OCI-LY7 (cell line): Measurements from ENCODE around the gene ZNF516. TPM values are rescaled to one million over a fixed set of nuclear protein-coding genes. Genes with fewer than 3 reads are reported as not detected.

ENCODE experiments used
- BruUV-seq: library from RNA; stranded (reverse); fragments of 400-500 nt; replicated peaks from 2 replicates; lab custom pipeline; 2021; lab: Mats Ljungman, UMichigan
- CTCF ChIA-PET: fragments of 300-600 bp; sonication (Branson Sonifier 250); formaldehyde crosslinking; loops from one replicate; lab custom pipeline; 2022; ENCODE audit warnings: antibody characterized with exemption; ENCODE audit not compliant: unreplicated experiment; lab: Charles Lee
- POLR2A ChIA-PET: fragments of 300-600 bp; sonication (Branson Sonifier 250); formaldehyde crosslinking; loops from one replicate; lab custom pipeline; 2022; ENCODE audit warnings: antibody characterized with exemption; lab: Charles Lee
- DNase-seq: peaks from one replicate; pipeline ENCODE4 v3.0.0-alpha.2; 2015; ENCODE audit warnings: low spot score
- H2AFZ ChIP-seq: fragments of 200-600 bp; sonication (generic), shearing (Covaris generic); 2 replicates; pipeline ENCODE4 v1.6.1; 2014; ENCODE audit warnings: mild to moderate bottlenecking, antibody characterized with exemption, low read length, moderate library complexity
- H3K27ac ChIP-seq: fragments of 200-600 bp; sonication (generic); 2 replicates; pipeline ENCODE4 v1.5.1; 2014; ENCODE audit warnings: mixed run types, low read depth, mild to moderate bottlenecking, moderate library complexity, low read length, inconsistent platforms; ENCODE audit not compliant: poor library complexity, severe bottlenecking
- H3K36me3 ChIP-seq: fragments of 200-600 bp; sonication (generic); 2 replicates; pipeline ENCODE4 v1.6.1; 2014; ENCODE audit warnings: mild to moderate bottlenecking, antibody characterized with exemption, low read length, moderate library complexity, mixed read lengths; ENCODE audit not compliant: insufficient read depth
- H3K4me1 ChIP-seq: fragments of 200-600 bp; sonication (generic); 2 replicates; pipeline ENCODE4 v1.5.1; 2014; ENCODE audit warnings: mild to moderate bottlenecking, low read length; ENCODE audit not compliant: insufficient read depth, poor library complexity, severe bottlenecking
- H3K4me2 ChIP-seq: fragments of 200-600 bp; sonication (generic); 2 replicates; pipeline ENCODE4 v1.6.1; 2014; ENCODE audit warnings: mild to moderate bottlenecking, low read length
- H3K4me3 ChIP-seq: fragments of 200-600 bp; sonication (generic); 2 replicates; pipeline ENCODE4 v1.5.1; 2014; ENCODE audit warnings: mild to moderate bottlenecking, low read depth, low read length; ENCODE audit not compliant: poor library complexity, severe bottlenecking
- H3K79me2 ChIP-seq: fragments of 200-600 bp; sonication (generic); 2 replicates; pipeline ENCODE4 v1.6.1; 2016; ENCODE audit warnings: low read depth, mild to moderate bottlenecking, low read length, moderate library complexity, mixed read lengths; ENCODE audit not compliant: insufficient read depth
- H3K9me2 ChIP-seq: fragments of 200-600 bp; sonication (generic); 2 replicates; pipeline ENCODE4 v1.6.1; 2016; ENCODE audit warnings: mild to moderate bottlenecking, low read length, mixed read lengths; ENCODE audit not compliant: insufficient read depth
- H3K9me3 ChIP-seq: fragments of 200-600 bp; sonication (generic); 2 replicates; pipeline ENCODE4 v1.6.1; 2014; ENCODE audit warnings: mild to moderate bottlenecking, mixed run types, low read length, mixed read lengths
- H4K20me1 ChIP-seq: fragments of 200-600 bp; sonication (generic); 2 replicates; pipeline ENCODE4 v1.6.1; 2014; ENCODE audit warnings: mild to moderate bottlenecking, antibody characterized with exemption, low read length, moderate library complexity, mixed read lengths; ENCODE audit not compliant: insufficient read depth
- CTCF ChIP-seq: fragments of 200-600 bp; sonication (generic); conservative IDR thresholded peaks from 2 replicates; pipeline ENCODE4 v1.5.1; 2014; ENCODE audit warnings: mild to moderate bottlenecking, antibody characterized with exemption, low read length, moderate library complexity, mixed read lengths
- EZH2phosphoT487 ChIP-seq: fragments of 200-600 bp; sonication (generic); IDR thresholded peaks from 2 replicates; pipeline ENCODE4 v1.6.1; 2018; ENCODE audit warnings: low read depth, borderline replicate concordance, mild to moderate bottlenecking, mixed run types, antibody characterized with exemption, low read length, moderate library complexity, mixed read lengths
- intact Hi-C: fragments of 100-400 bp; cut with micrococcal nuclease; formaldehyde crosslinking; loops from one replicate; pipeline ENCODE4 v1.10.0; 2022; ENCODE audit not compliant: unreplicated experiment
- total RNA-seq, 2 experiments: library from RNA; depleted of rRNA in 1 of 2; stranded (reverse); fragments of >200 nt in 1 of 2; shearing (Covaris generic) in 1 of 2; gene quantifications; 2 replicates each; pipeline ENCODE4 v1.2.3, GENCODE V29; 2014 to 2022

Gene ZNF516
- total RNA-seq, 2 experiments from 2014 or later: 16.2 to 32.3 TPM

- H3K4me2 ChIP-seq: no peak overlapping the region
- intact Hi-C loops: no loop called here
- H3K4me3 ChIP-seq: no peak overlapping the region
- no TSS peak for BruUV-seq
- peaks cover 9% of the 10 kb centered on the region for H3K4me1 ChIP-seq
- H4K20me1 ChIP-seq: no peaks in the 10 kb centered on the region
- H3K27ac ChIP-seq: no peak overlapping the region
- H3K79me2 ChIP-seq: peaks cover 36% of the 10 kb centered on the region
- no peaks in the 10 kb centered on the region for H3K9me3 ChIP-seq
- POLR2A ChIA-PET: no interaction called here
- TF ChIP-seq CTCF (no peak), EZH2phosphoT487 (no peak)
- no peak for DNase-seq
- peaks cover 28% of the 10 kb centered on the region for H3K36me3 ChIP-seq
- CTCF ChIA-PET: no interaction called here
- no peak overlapping the region for H2AFZ ChIP-seq
- H3K9me2 ChIP-seq: no peaks in the 10 kb centered on the region
Measured at GRCh38 chr18:76432274-76432755, 62.7 kb downstream of the ZNF516 start.

GRCh38 chr18:76431437-76432273, 63.4 kb downstream of the ZNF516 start:
- BruUV-seq: no TSS peak
- Histone ChIP-seq H3K4me3 (no peak overlapping the region), H3K9me3 (no peaks in the 10 kb centered on the region), H2AFZ (no peak overlapping the region), H3K36me3 (peaks cover 28% of the 10 kb centered on the region), H3K4me1 (peaks cover 9% of the 10 kb centered on the region), H3K27ac (no peak overlapping the region), H4K20me1 (no peaks in the 10 kb centered on the region), H3K79me2 (peaks cover 41% of the 10 kb centered on the region), H3K9me2 (no peaks in the 10 kb centered on the region), H3K4me2 (no peak overlapping the region)
- DNase-seq: no peak
- intact Hi-C loops: no loop called here
- CTCF ChIA-PET: no interaction called here
- TF ChIP-seq CTCF (no peak), EZH2phosphoT487 (no peak)
- POLR2A ChIA-PET: no interaction called here

GRCh38 chr18:76430636-76431035, 64.4 kb downstream of the ZNF516 start:
- H3K4me2 ChIP-seq: no peak overlapping the region
- no peak overlapping the region for H3K4me3 ChIP-seq
- no peak for DNase-seq
- peaks cover 9% of the 10 kb centered on the region for H3K4me1 ChIP-seq
- H3K27ac ChIP-seq: no peak overlapping the region
- CTCF ChIA-PET: no interaction called here
- no peak overlapping the region for H2AFZ ChIP-seq
- intact Hi-C loops: no loop called here
- peaks cover 51% of the 10 kb centered on the region for H3K79me2 ChIP-seq
- BruUV-seq: no TSS peak
- POLR2A ChIA-PET: no interaction called here
- TF ChIP-seq EZH2phosphoT487 (no peak), CTCF (no peak)
- H3K36me3 ChIP-seq: peaks cover 28% of the 10 kb centered on the region
- H3K9me3 ChIP-seq: no peaks in the 10 kb centered on the region
- no peaks in the 10 kb centered on the region for H3K9me2 ChIP-seq
- no peaks in the 10 kb centered on the region for H4K20me1 ChIP-seq
